DOHH2 (cell line): ENCODE data around the gene METTL2B.
A peak's percentile ranks its signal among the peaks of the same experiment; 100 is the strongest.
"Not testable (repeated sequence)": the region's sequence is repeated elsewhere in the genome, so short reads cannot be mapped to it uniquely, and the experiment has no call there.

Experiments used
- H3F3A ChIP-seq: fragments of 200-600 bp; sonication (generic), shearing (Covaris generic); 2 replicates; pipeline ENCODE4 v1.6.0; 2016; ENCODE audit warnings: antibody characterized with exemption, mild to moderate bottlenecking; ENCODE audit not compliant: control insufficient read depth, insufficient read depth
- H3K27ac ChIP-seq: fragments of 200-600 bp; sonication (generic); 2 replicates; pipeline ENCODE4 v1.5.1; 2014; ENCODE audit warnings: low read depth, mild to moderate bottlenecking, low read length, moderate library complexity
- H3K27me3 ChIP-seq: fragments of 200-600 bp; sonication (generic); 2 replicates; pipeline ENCODE4 v1.6.1; 2014; ENCODE audit warnings: mild to moderate bottlenecking, low read length, mixed read lengths; ENCODE audit not compliant: control insufficient read depth
- H3K36me3 ChIP-seq: fragments of 200-600 bp; sonication (generic); 2 replicates; pipeline ENCODE4 v1.6.1; 2014; ENCODE audit warnings: mild to moderate bottlenecking, low read length, moderate library complexity, mixed read lengths; ENCODE audit not compliant: control insufficient read depth
- H3K4me1 ChIP-seq: fragments of 200-600 bp; sonication (generic); 2 replicates; pipeline ENCODE4 v1.6.1; 2014; ENCODE audit warnings: mild to moderate bottlenecking, low read length, mixed read lengths; ENCODE audit not compliant: control insufficient read depth
- H3K4me2 ChIP-seq: fragments of 200-600 bp; sonication (generic); 2 replicates; pipeline ENCODE4 v1.6.0; 2014; ENCODE audit warnings: mild to moderate bottlenecking, low read length, moderate library complexity
- H3K4me3 ChIP-seq: fragments of 200-600 bp; sonication (generic); 2 replicates; pipeline ENCODE4 v1.5.1; 2014; ENCODE audit warnings: mild to moderate bottlenecking, low read length, mixed read lengths
- H3K79me2 ChIP-seq: fragments of 200-600 bp; sonication (generic); 2 replicates; pipeline ENCODE4 v1.6.1; 2014; ENCODE audit warnings: mild to moderate bottlenecking, low read length, mixed read lengths; ENCODE audit not compliant: control insufficient read depth
- H3K9me2 ChIP-seq: fragments of 200-600 bp; sonication (generic); replicated peaks from 2 replicates; pipeline ENCODE4 v1.6.1; 2014; ENCODE audit warnings: mild to moderate bottlenecking, low read length, mixed read lengths; ENCODE audit not compliant: control insufficient read depth
- H3K9me3 ChIP-seq: fragments of 200-600 bp; sonication (generic); 2 replicates; pipeline ENCODE4 v1.6.1; 2014; ENCODE audit warnings: antibody characterized with exemption, low read length, mixed read lengths; ENCODE audit not compliant: control insufficient read depth, insufficient read depth
- H4K20me1 ChIP-seq: fragments of 200-600 bp; sonication (generic); 2 replicates; pipeline ENCODE4 v1.6.0; 2014; ENCODE audit warnings: low read depth, mild to moderate bottlenecking, antibody characterized with exemption, low read length, moderate library complexity; ENCODE audit not compliant: control insufficient read depth, insufficient read depth
- CTCF ChIP-seq: fragments of 200-600 bp; sonication (generic); IDR thresholded peaks from one replicate; pipeline ENCODE4 v1.5.1; 2014; ENCODE audit warnings: antibody characterized with exemption, mild to moderate bottlenecking, low read depth, low read length; ENCODE audit not compliant: poor library complexity, severe bottlenecking
- EZH2phosphoT487 ChIP-seq: fragments of 200-600 bp; sonication (generic); IDR thresholded peaks from 2 replicates; pipeline ENCODE4 v1.6.1; 2017; ENCODE audit warnings: borderline replicate concordance, mild to moderate bottlenecking, antibody characterized with exemption, low read length, moderate library complexity, mixed read lengths

METTL2B gene

GRCh38 chr7:128530121-128530854, 53.7 kb downstream of the METTL2B start:
- peak; percentile 4 for TF ChIP-seq CTCF
- Histone ChIP-seq H3K36me3 (peaks cover 43% of the 10 kb centered on the region), H3K79me2 (peaks cover 75% of the 10 kb centered on the region), H3K27ac (peak overlapping the region; percentile 76), H3K4me1 (peaks cover 62% of the 10 kb centered on the region), H3K4me2 (peak overlapping the region; percentile 98), H3K4me3 (peak overlapping the region; percentile 81), H3F3A (peaks cover 27% of the 10 kb centered on the region)
- not testable (repeated sequence) for H4K20me1 ChIP-seq, H3K9me2 ChIP-seq, H3K27me3 ChIP-seq, H3K9me3 ChIP-seq

- no peaks in the 10 kb centered on the region for H3K9me3 ChIP-seq
- peaks cover 80% of the 10 kb centered on the region for H3K79me2 ChIP-seq
- H3K4me3 ChIP-seq = peak overlapping the region; percentile 81
- peaks cover 61% of the 10 kb centered on the region for H3K4me1 ChIP-seq
- peak overlapping the region; percentile 98 for H3K4me2 ChIP-seq
- TF ChIP-seq CTCF (no peak), EZH2phosphoT487 (no peak)
- H3F3A ChIP-seq = peaks cover 23% of the 10 kb centered on the region
- H4K20me1 ChIP-seq = peaks cover 5% of the 10 kb centered on the region; the same call in 1 of the 2 replicates
- peak overlapping the region; percentile 76 for H3K27ac ChIP-seq
- H3K9me2 ChIP-seq = no peaks in the 10 kb centered on the region
- peaks cover 48% of the 10 kb centered on the region for H3K36me3 ChIP-seq
- no peaks in the 10 kb centered on the region for H3K27me3 ChIP-seq
Observed at GRCh38 chr7:128530855-128531104, 54.2 kb downstream of the METTL2B start.

GRCh38 chr7:128531105-128531954, 54.8 kb downstream of the METTL2B start:
- Histone ChIP-seq H3F3A (peaks cover 19% of the 10 kb centered on the region), H3K4me2 (peak overlapping the region; percentile 98), H3K27ac (peak overlapping the region; percentile 76), H3K4me1 (peaks cover 60% of the 10 kb centered on the region), H3K36me3 (peaks cover 54% of the 10 kb centered on the region), H3K4me3 (peak overlapping the region; percentile 81), H3K79me2 (peaks cover 86% of the 10 kb centered on the region)
- H3K9me2 ChIP-seq, H3K27me3 ChIP-seq, H4K20me1 ChIP-seq, H3K9me3 ChIP-seq: not testable (repeated sequence)

GRCh38 chr7:128531955-128532478, 55.5 kb downstream of the METTL2B start:
- H3K4me3 ChIP-seq = peak overlapping the region; percentile 81
- H3K36me3 ChIP-seq = peaks cover 57% of the 10 kb centered on the region
- H3K27me3 ChIP-seq, H3K9me3 ChIP-seq, H4K20me1 ChIP-seq, H3K9me2 ChIP-seq: not testable (repeated sequence)
- peak overlapping the region; percentile 98 for H3K4me2 ChIP-seq
- peaks cover 93% of the 10 kb centered on the region for H3K79me2 ChIP-seq
- H3K27ac ChIP-seq = peak overlapping the region; percentile 76
- peaks cover 60% of the 10 kb centered on the region for H3K4me1 ChIP-seq
- peaks cover 12% of the 10 kb centered on the region; the same call in 1 of the 2 replicates for H3F3A ChIP-seq

- not testable (repeated sequence) for H3F3A ChIP-seq, H4K20me1 ChIP-seq, H3K9me3 ChIP-seq, H3K9me2 ChIP-seq, H3K27me3 ChIP-seq
- Histone ChIP-seq H3K79me2 (peaks cover 94% of the 10 kb centered on the region), H3K4me2 (peak overlapping the region; percentile 98), H3K4me3 (peak overlapping the region; percentile 81), H3K36me3 (peaks cover 57% of the 10 kb centered on the region), H3K4me1 (peaks cover 60% of the 10 kb centered on the region), H3K27ac (peak overlapping the region; percentile 76)
Observed at GRCh38 chr7:128532956-128533355, 56.4 kb downstream of the METTL2B start.
